HCT116 (cell line): Measurements from ENCODE around the gene INTS4. TPM values are rescaled to one million over a fixed set of nuclear protein-coding genes. Genes with fewer than 3 reads are reported as not detected.
A peak's percentile ranks its signal among the peaks of the same experiment; 100 is the strongest.

Source experiments
- ATAC-seq: fragments of 200-7000 bp; cut with Tn5 transposase; 2 replicates; pipeline ENCODE4 v1.9.1; 2020; ENCODE audit warnings: mild to moderate bottlenecking, moderate library complexity
- BruUV-seq: library from RNA; stranded (reverse); fragments of 400-500 nt; replicated peaks from 2 replicates; lab custom pipeline; 2021; lab: Mats Ljungman, UMichigan
- CTCF ChIA-PET: fragments of 300-600 bp; sonication (Branson Sonifier 250); formaldehyde crosslinking; loops from one replicate; lab custom pipeline; 2021; ENCODE audit warnings: antibody characterized with exemption; lab: Charles Lee
- POLR2A ChIA-PET: fragments of 300-600, 350-600 bp; sonication (Branson Sonifier 250); formaldehyde crosslinking; loops from one replicate; lab custom pipeline; 2021; ENCODE audit warnings: antibody characterized with exemption; lab: Charles Lee
- RAD21 ChIA-PET, 2 experiments: fragments of 300-600 bp; sonication (Branson Sonifier 250); formaldehyde crosslinking; loops; one replicate each; lab custom pipeline; 2023; ENCODE audit warnings: low total read pairs in 2 of 2; ENCODE audit not compliant: uncharacterized antibody in 2 of 2, unreplicated experiment in 2 of 2, low non-redundant PET in 1 of 2; lab: Charles Lee
- DNase-seq: peaks from one replicate; pipeline ENCODE4 v3.0.0-alpha.2; 2010; ENCODE audit warnings: low read depth, low spot score
- H2AFZ ChIP-seq: fragments of 200-600 bp; shearing (Covaris generic), sonication (generic); 2 replicates; pipeline ENCODE4 v1.6.1; 2017; ENCODE audit warnings: low read depth, mixed run types, mixed read lengths, antibody characterized with exemption, low read length; ENCODE audit not compliant: poor library complexity, severe bottlenecking
- H3K27ac ChIP-seq: 2 replicates; pipeline ENCODE4 v1.5.1; 2012; ENCODE audit warnings: low read depth, low read length
- H3K27me3 ChIP-seq: fragments of 200-600 bp; sonication (generic); 2 replicates; pipeline ENCODE4 v1.6.1; 2016; ENCODE audit warnings: mixed run types, low read length, mixed read lengths; ENCODE audit not compliant: insufficient read depth
- H3K36me3 ChIP-seq, 2 experiments: fragments of 200-500 bp in 1 of 2; fragments of 200-600 bp in 1 of 2; sonication (Bioruptor generic) in 1 of 2; sonication (generic) in 1 of 2; 2 replicates each; pipeline versions ENCODE4 v1.5.1 to v1.6.1; 2014 to 2016; ENCODE audit warnings: low read length in 2 of 2, inconsistent platforms in 1 of 2, mixed read lengths in 1 of 2, mixed run types in 1 of 2; ENCODE audit not compliant: insufficient read depth in 2 of 2, control insufficient read depth in 1 of 2
- H3K4me1 ChIP-seq, 2 experiments: fragments of 200-600 bp in 1 of 2; sonication (generic) in 1 of 2; 2 replicates each; pipeline versions ENCODE4 v1.5.1 to v1.6.1; 2012 to 2017; ENCODE audit warnings: low read length in 2 of 2, inconsistent platforms in 1 of 2, mild to moderate bottlenecking in 1 of 2, mixed read lengths in 1 of 2, mixed run types in 1 of 2, moderate library complexity in 1 of 2; ENCODE audit not compliant: insufficient read depth in 2 of 2, control insufficient read depth in 1 of 2
- H3K4me2 ChIP-seq: fragments of 200-600 bp; sonication (generic); 2 replicates; pipeline ENCODE4 v1.6.1; 2017; ENCODE audit warnings: mixed run types, low read length, mixed read lengths
- H3K4me3 ChIP-seq, 2 experiments: fragments of 200-600 bp in 1 of 2; sonication (generic) in 1 of 2; replicated peaks in 1 of 2; 2 replicates each; pipeline ENCODE4 v1.5.1; 2011 to 2016; ENCODE audit warnings: low read length in 2 of 2, control low read depth in 1 of 2, low read depth in 1 of 2, mild to moderate bottlenecking in 1 of 2, mixed read lengths in 1 of 2, mixed run types in 1 of 2
- H3K79me2 ChIP-seq: fragments of 200-600 bp; sonication (generic); 2 replicates; pipeline ENCODE4 v1.6.1; 2017; ENCODE audit warnings: mild to moderate bottlenecking, mixed run types, low read length, moderate library complexity, mixed read lengths; ENCODE audit not compliant: insufficient read depth
- H3K9ac ChIP-seq: fragments of 200-600 bp; sonication (generic); 2 replicates; pipeline ENCODE4 v1.6.1; 2016; ENCODE audit warnings: low read length, mixed read lengths
- H3K9me2 ChIP-seq: fragments of 200-600 bp; sonication (generic), shearing (Covaris generic); 2 replicates; pipeline ENCODE4 v1.6.1; 2017; ENCODE audit warnings: mixed run types, mild to moderate bottlenecking, moderate library complexity; ENCODE audit not compliant: insufficient read depth
- H3K9me3 ChIP-seq, 2 experiments: fragments of 200-500 bp in 1 of 2; fragments of 200-600 bp in 1 of 2; sonication (Bioruptor generic) in 1 of 2; sonication (generic) in 1 of 2; 2 replicates each; pipeline ENCODE4 v1.6.1; 2014 to 2017; ENCODE audit warnings: low read length in 2 of 2, mixed read lengths in 2 of 2, inconsistent platforms in 1 of 2, low read depth in 1 of 2, mild to moderate bottlenecking in 1 of 2, mixed run types in 1 of 2, moderate library complexity in 1 of 2; ENCODE audit not compliant: control insufficient read depth in 1 of 2, insufficient read depth in 1 of 2
- H4K20me1 ChIP-seq: fragments of 200-600 bp; sonication (generic), shearing (Covaris generic); 2 replicates; pipeline ENCODE4 v1.6.1; 2017; ENCODE audit warnings: mixed run types, mild to moderate bottlenecking, moderate library complexity; ENCODE audit not compliant: insufficient read depth
- CBX3 ChIP-seq: IDR thresholded peaks from 2 replicates; pipeline ENCODE4 v1.6.1; 2012; ENCODE audit warnings: low read depth
- CTCF ChIP-seq, 3 experiments: fragments of 200-600 bp in 1 of 3; sonication (generic) in 1 of 3; IDR thresholded peaks in 2 of 3; conservative IDR thresholded peaks in 1 of 3; 2 replicates each; pipeline ENCODE4 v1.5.1; 2012 to 2017; ENCODE audit warnings: low read depth in 2 of 3, low read length in 2 of 3, antibody characterized with exemption in 1 of 3, borderline replicate concordance in 1 of 3, control low read depth in 1 of 3, mild to moderate bottlenecking in 1 of 3, mixed read lengths in 1 of 3, mixed run types in 1 of 3, moderate library complexity in 1 of 3; ENCODE audit not compliant: insufficient read depth in 1 of 3
- EZH2 ChIP-seq: fragments of 200-600 bp; sonication (generic); IDR thresholded peaks from 2 replicates; pipeline ENCODE4 v1.6.1; 2017; ENCODE audit warnings: antibody characterized with exemption, mixed run types
- JUND ChIP-seq: IDR thresholded peaks from 2 replicates; pipeline ENCODE4 v1.6.1; 2012
- MAX ChIP-seq: IDR thresholded peaks from 2 replicates; pipeline ENCODE4 v1.6.1; 2012
- POLR2A ChIP-seq: IDR thresholded peaks from 2 replicates; pipeline ENCODE4 v1.7.0; 2011; ENCODE audit warnings: borderline replicate concordance; ENCODE audit not compliant: insufficient read depth, insufficient read length; ENCODE audit errors: extremely low read depth
- POLR2AphosphoS5 ChIP-seq: IDR thresholded peaks from 2 replicates; pipeline ENCODE4 v1.6.1; 2011; ENCODE audit warnings: mild to moderate bottlenecking, low read depth, low read length, moderate library complexity
- REST ChIP-seq: IDR thresholded peaks from 2 replicates; pipeline ENCODE4 v1.6.1; 2012; ENCODE audit warnings: low read depth
- TCF7L2 ChIP-seq: IDR thresholded peaks from 2 replicates; pipeline ENCODE4 v1.7.0; 2011; ENCODE audit warnings: borderline replicate concordance, inconsistent platforms; ENCODE audit not compliant: insufficient read depth, insufficient read length; ENCODE audit errors: extremely low read depth
- ZFX ChIP-seq: fragments of 450-650 bp; IDR thresholded peaks from 2 replicates; pipeline ENCODE4 v1.6.1; 2017
- intact Hi-C: fragments of 100-400 bp; cut with micrococcal nuclease; formaldehyde crosslinking; loops from 2 replicates; pipeline ENCODE4 v1.10.0; 2022
- total RNA-seq: library from RNA; stranded (reverse); gene quantifications from one replicate; pipeline ENCODE4 v1.2.1, GENCODE V29; 2021; ENCODE audit not compliant: unreplicated experiment

The INTS4 gene
- total RNA-seq, 1 experiment from 2014 or later, result 41.0 TPM

GRCh38 chr11:78022397-78023396 is 28.2 kb upstream of the INTS4 start, which contains the start of gene KCTD14:
TSS of gene KCTD14 (minus strand) at chr11:78023276. CDS start at chr11:78023249, 27 bp downstream.
- H3K27ac ChIP-seq, result peak within 1 kb of the TSS; percentile 54
- DNase-seq (no peak), ATAC-seq (peak; percentile 94)
- H3K9me3 ChIP-seq, result no peaks in the 10 kb centered on the region
- H3K9me2 ChIP-seq, result no peaks in the 10 kb centered on the region
- ChIA-PET CTCF (interaction anchor here (0.6 kb wide), 1 partner anchor 10 kb away, joined by 3 read pairs; no protein-coding TSS in a partner anchor), RAD21 (no interaction called here), POLR2A (no interaction called here)
- peak within 1 kb of the TSS; percentile 78 for H3K9ac ChIP-seq
- no peaks in the 10 kb centered on the region for H3K27me3 ChIP-seq
- H3K4me3 ChIP-seq, result peak within 1 kb of the TSS; percentile 74 to 76
- intact Hi-C loops, result no loop called here
- H3K36me3 ChIP-seq, result no peaks in the 10 kb centered on the region
- peak within 1 kb of the TSS; percentile 56 for H2AFZ ChIP-seq
- TF ChIP-seq ZFX, result peak; percentile 43; the same call in 1 of the 2 replicates
- TF ChIP-seq JUND, result no peak
- peak; percentile 81 for TF ChIP-seq POLR2A
- no peak for TF ChIP-seq TCF7L2
- TF ChIP-seq CTCF (IDR thresholded peaks at IDR 0.05 in 2 of 3, conservative IDR thresholded peaks at IDR 0.05 in 1 of 3; ENCODE audit: borderline replicate concordance in 1 of 3, insufficient read depth in 1 of 3, low read depth in 2 of 3, low read length in 2 of 3), result no peak
- no peak for TF ChIP-seq EZH2
- peak; percentile 83 for TF ChIP-seq MAX
- TF ChIP-seq POLR2AphosphoS5, result peak; percentile 92
- TF ChIP-seq REST, result no peak
- 0 out of 2 replicates have a peak, but pooled peaks have one; percentile 10 for TF ChIP-seq CBX3
- TSS peak; percentile 60 for BruUV-seq
- H3K4me1 ChIP-seq, result peaks cover 20 to 47% of the 10 kb centered on the region in 2 experiments
- H3K79me2 ChIP-seq, result peaks cover 18% of the 10 kb centered on the region
- peak within 1 kb of the TSS; percentile 99 for H3K4me2 ChIP-seq
- H4K20me1 ChIP-seq, result no peaks in the 10 kb centered on the region
